ENCODE measurements around the gene MRTFA.

Gene MRTFA

DNA sequence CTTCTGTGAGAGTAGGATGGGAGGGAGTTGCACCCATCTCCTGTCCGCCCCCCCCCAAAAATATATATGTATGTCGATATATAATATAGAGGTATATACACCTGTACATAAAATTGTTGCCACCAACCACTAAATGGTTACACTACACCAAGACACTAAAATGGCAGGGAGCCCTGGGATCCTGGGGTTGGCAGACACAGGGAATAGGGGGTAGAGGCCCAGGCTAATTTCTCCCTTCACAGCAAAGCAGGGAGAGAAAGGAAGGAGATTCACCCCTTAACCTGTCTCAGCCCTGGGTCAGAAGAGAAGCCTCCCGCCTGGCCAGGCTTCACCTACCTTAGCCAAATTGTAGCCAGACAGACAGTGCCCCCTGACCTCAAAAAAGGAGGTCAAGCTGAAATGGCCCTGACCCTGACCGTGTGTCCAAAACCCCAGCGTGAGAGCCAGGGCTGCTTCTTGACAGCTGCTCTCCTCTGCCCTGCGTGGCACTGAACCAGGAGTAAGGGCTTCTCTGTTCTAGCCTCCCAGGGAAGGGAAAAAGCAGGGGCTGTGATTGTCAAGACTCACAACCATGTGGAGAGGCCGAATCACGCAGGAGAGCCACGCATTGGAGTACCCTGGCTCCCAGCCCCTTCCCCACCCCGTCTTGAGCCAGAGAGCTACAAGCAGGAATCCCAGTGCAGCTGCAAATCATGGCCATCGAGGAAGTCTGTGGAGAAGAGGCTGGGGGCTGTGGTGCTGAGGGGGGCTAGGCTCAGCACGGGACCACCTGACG is 225.6 kb downstream of the MRTFA start:
- DNase-seq (ENCODE audit: low read depth), result no peak

DNA sequence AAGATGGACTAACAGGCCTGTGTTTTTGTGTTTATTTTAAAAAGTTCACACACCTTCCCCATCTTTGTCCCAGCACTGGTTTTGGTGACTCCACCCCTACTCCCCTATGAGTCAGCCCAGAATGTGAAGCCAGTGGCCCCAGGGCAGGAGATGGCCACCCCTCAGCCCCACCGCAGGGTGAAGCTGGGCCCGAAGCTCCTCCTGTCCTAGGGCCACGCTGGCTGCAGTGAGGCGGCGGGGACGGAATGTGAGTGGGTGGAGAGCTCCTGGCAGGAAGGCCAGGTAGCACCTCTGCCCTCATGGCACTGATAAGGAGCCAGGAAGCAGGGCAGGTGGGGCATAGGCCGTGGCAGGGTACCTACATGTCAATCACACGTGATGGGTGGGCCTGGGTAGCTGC is 226.2 kb downstream of the MRTFA start:
- DNase-seq (ENCODE audit: low read depth), result no peak

DNA sequence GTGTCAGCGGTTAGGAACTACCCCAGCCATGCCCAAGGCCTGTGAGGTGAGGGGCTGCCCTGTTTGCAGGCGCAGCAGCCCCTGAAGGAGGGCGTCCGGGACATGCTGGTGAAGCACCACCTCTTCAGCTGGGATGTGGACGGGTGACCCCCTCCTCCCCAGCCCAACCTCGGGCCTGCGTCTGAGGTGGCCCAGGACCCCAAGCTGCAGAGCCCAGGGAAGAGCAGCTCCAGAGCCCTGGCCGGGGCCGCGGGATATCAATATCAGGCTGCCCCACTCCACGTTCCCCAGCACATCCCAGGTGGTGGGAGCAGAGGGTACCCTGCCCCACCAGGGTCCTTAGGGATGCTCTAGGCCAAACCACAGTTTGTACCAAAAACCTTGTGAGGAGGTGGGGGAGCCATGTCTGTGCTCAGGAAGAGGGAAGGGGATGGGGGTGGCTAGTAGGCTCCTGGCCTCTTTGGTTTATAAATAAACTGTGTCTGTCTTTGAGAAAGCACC is 226.9 kb downstream of the MRTFA start:
- DNase-seq (ENCODE audit: low read depth), result no peak

DNA sequence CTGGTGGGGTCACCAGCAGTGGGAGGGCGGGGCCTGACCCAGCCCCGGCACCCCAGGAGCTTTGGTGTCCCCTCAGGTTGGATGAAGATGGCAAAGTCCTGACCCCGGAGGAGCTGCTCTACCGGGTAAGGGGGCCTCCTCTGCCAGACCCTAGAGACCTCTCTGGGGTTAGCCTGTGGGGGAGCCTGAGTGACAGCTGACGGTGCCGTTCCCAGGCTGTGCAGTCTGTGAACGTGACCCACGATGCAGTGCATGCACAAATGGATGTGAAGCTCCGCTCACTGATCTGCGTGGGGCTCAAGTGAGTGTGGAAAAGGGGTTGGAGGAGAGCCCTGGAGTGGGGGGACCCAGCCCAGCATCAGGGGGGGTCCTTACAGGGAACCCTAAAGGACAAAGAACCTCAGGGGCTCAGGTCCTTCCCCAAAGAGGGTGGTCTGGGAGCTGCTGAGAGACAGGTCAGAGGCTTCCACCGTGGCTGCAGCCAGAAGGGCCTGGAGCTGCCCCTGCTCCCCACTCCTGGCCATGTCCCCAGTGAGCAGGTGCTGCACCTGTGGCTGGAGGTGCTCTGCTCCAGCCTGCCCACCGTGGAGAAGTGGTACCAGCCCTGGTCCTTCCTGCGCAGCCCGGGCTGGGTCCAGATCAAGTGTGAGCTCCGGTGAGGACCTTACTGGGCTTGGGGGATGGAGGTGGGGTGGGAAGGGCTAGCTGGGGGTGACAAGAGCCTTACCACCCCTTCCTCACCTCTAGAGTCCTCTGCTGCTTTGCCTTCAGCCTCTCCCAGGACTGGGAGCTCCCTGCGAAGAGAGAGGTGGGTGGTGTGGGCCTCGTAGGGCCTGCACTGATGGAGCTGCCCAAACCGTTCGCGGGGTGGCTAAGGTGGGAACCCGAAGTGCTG is 227.6 kb downstream of the MRTFA start:
- no peak for DNase-seq (ENCODE audit: low read depth)

DNA sequence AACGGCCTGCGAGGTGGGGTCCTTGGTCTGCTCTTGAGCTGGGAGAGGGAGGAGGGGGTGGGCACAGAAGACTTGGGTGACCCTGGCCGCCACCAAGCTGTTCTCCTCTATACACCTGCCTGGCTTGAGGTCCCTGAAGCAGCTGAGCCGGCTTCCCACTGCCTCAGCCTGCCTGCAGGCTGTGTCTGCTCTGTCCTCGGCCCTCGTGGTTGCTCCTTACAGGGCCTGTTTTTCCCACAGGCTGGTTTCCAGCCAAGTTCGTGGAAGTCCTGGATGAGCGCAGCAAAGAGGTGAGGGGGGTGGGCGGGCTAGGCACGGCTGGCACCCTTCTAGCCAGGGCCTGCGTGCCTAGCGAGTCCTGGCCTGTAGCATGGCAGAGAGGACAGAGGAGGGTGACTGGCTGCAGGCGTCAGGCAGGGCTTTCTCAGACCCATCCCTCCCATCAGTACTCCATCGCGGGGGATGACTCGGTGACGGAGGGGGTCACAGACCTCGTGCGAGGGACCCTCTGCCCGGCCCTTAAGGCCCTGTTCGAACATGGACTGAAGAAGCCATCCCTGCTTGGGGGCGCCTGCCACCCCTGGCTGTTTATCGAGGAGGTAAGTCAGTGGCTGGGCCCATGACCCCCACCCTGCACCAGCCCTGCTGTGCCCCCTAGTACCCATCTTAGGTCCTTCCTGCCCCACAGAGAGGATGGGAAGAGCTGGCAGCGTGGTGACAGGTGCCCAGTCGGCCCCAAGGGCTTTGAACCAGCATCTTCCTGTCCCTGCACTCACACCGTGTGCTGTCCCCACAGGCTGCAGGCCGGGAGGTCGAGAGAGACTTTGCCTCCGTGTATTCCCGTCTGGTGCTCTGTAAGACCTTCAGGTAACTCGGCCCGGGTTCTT is 228.4 kb downstream of the MRTFA start:
- no peak for DNase-seq (ENCODE audit: low read depth)

DNA sequence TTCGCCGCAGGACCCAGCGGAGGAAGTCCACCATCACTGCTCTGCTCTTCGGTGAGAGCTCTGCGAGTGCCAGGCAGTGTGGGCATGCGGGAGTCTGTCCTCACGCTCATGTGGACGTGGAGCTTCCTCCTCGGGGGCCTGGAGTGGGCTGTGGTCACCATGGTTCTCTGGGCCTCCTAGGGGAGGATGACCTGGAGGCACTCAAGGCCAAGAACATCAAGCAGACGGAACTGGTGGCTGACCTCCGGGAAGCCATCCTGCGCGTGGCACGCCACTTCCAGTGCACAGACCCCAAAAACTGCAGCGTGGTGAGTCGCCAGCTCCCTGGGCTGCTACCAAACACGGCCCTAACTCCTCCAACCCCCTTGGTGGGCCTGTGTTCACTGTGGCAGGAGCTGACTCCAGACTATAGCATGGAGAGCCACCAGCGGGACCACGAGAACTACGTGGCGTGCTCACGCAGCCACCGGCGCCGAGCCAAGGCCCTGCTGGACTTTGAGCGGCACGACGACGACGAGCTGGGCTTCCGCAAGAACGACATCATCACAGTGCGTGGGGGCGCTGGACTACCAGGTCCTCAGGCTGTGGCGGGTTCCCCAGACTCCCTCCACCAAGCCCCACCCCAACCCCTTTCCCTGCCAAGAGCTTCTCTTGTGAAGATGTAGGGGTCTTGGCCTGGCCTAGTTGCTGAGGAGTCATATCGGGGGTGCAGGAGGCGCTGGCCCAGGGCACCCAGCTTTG is 229.3 kb downstream of the MRTFA start:
- DNase-seq (ENCODE audit: low read depth), result no peak

DNA sequence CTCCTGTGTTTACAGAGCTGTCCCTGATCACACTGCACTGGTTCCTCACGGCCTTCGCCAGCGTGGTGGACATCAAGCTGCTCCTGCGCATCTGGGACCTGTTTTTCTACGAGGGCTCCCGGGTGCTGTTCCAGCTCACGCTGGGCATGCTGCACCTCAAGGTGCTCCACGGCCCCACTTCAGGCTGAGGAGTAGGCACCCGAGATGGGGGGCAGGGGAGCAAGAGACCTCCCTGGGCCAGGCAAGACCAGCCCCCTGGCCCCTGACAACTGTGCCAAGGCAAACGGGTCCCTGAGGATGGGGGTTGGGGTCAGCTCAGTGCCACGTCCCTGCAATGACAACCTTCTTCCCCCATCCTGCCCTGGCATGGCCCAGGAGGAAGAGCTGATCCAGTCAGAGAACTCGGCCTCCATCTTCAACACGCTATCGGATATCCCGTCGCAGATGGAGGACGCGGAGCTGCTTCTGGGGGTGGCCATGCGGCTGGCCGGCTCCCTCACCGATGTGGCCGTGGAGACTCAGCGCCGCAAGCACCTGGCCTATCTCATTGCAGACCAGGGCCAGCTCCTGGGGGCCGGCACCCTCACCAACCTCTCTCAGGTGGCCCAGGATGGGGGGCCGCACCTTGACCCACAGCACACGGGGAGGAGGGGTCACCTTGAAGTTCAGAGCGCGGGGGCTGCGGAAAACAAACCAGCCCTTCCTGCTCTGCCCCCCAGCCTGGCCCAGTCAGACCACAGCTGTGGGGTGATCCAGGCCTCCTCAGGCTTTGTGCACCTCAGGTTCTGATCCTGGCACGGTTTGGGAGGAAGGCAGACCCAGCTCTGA is 230.2 kb downstream of the MRTFA start:
- DNase-seq (ENCODE audit: low read depth), result no peak

DNA sequence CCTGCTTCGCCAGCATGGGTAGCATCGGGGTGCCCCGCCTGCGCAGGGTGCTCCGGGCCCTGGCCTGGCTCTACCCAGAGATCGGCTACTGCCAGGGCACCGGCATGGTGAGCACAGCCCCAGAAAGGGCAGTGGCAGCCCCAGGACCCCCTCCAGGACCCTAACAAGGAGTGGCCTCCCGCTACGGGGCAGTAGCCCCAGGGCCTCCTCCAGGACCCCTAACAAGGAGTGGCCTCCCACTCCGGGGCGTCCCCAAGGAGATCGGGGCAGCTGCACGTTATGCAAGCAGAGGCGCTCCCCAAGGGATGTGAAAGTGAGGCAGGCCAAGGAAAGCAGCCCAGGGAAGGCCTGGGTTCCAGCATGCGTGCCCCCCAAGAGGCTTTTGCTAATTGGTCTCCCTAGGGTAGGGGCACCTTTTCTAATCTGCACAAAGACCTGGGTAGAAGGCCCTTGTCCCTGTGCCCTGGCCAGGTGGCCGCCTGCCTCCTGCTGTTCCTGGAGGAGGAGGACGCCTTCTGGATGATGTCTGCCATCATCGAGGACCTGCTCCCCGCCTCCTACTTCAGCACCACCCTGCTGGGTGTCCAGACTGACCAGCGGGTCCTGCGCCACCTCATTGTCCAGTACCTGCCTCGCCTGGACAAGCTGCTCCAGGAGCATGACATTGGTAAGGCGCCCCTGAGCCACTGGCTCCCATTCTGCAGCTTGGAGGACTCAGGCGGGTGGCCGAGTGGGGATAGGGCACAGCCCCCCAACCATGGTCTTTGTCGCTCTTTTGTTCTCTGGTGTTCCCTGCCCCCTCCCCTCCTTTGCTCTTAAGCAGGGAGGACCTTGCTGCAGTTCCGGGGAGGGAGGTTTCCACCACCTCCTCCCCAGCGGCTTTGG is 231.1 kb downstream of the MRTFA start:
- DNase-seq (ENCODE audit: low read depth), result no peak

DNA sequence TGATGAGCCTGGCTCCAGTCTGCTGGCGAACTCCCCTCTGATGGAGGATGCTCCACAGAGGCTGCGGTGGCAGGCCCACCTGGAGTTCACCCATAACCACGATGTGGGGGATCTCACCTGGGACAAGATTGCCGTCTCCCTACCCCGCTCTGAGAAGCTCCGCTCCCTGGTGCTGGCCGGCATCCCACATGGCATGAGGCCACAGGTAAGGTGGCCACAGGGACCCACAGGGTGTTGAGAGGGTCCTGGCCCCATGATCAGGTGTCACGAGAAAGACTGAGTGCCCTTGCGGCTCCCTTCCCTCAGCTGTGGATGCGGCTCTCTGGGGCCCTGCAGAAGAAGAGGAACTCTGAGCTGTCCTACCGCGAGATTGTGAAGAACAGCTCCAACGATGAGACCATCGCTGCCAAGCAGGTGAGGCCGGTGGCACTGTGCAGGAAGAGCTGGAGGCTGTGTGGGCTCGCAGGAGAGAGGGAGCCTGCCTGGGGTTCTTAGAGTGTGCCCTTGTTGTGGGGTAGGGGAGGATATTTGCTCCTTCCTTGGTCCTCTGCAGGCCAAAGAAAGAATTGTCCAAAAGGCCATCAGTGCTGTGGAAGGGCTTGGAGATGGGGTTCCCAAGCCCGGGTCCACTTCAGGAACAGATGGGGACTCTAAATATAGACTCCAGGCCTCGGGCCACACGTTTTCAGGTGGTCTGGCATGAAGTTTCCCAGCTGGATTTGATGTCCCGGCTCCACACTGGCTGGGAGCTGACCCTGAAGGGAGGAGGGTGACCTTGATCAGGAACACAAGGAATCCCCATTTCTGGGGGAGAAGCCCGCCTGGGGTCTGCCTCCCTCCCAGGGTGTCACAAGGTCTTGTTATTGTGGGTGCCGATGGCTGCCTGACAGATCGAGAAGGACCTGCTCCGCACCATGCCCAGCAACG is 232.0 kb downstream of the MRTFA start:
- no peak for DNase-seq (ENCODE audit: low read depth)

DNA sequence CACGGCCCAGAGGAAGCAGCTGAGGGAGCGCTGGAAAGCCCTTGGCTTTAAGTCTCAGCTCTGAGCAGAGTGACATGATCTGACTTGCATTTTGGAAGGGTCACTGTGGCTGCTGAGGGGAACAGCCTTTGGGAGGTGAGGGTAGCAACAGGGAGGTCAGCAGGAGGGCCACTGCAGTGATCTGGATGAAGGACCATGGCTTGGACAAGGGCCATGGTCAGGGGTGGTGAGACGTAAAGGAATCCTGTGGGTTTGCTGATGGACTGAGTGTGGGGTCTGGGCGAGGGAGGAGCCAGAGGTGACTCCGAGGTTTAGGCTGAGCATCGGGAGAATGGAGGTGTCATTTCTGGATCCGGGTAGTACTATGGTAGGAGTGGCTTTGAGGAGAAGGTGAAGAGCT is 232.9 kb downstream of the MRTFA start:
- no peak for DNase-seq (ENCODE audit: low read depth)

DNA sequence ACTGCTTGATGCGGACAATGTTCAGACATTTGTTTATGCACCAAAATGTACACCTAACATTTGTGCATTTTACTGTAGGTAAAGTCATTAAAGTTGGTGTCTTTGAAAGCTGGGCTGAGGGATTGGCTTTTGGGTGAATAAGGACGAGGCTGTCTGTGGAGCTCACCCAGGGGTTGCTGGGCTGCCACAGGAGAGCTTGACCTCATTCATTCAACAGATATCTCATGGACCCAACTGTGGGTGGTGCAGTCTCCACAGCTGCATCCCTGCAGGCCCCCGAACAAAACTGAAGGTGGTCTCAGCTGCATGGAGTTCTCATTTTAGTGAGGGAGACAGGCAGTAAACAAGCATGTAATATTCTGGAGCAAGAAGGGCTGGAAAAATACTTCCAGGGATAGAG is 233.4 kb downstream of the MRTFA start:
- no peak for DNase-seq (ENCODE audit: low read depth)

DNA sequence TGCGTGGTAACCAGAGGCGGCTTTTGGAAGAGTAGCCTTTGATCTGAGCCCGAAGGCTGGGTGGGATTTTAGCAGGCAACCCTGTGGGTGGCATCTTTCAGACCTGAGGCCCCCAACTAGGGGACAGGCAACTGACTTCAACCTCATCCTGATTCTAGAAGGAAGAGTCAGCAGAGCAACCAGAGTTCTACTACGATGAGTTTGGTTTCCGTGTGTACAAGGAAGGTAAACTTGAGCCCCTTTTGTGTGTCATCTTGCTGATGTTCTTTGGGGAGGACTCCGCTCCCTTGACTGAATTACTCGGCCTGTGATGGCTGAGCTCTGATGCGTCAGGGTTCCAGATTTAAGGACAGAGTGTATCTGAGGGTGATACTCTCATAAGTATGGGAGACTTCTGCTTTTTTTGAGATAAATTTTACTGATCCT is 234.5 kb downstream of the MRTFA start:
- DNase-seq (ENCODE audit: low read depth), result no peak

DNA sequence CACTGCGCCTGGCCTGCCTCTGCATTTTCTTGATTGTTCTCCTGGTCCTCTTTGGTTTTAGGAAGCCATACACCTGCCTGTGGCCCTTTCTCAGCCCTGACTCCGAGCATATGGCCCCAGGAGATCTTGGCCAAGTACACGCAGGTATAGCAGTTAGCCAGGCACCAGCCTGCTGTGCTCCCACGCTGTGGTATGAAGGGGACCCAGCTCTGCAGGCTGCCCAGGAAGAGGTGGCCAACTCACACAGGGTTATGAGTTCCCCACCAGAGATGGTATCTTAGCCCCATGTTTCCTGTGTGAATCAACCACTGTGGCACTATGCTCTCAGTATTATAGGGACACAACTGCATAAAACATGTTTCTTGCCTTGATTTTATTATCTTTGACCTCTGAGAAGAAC is 235.0 kb downstream of the MRTFA start:
- DNase-seq (ENCODE audit: low read depth), result peak; percentile 49

DNA sequence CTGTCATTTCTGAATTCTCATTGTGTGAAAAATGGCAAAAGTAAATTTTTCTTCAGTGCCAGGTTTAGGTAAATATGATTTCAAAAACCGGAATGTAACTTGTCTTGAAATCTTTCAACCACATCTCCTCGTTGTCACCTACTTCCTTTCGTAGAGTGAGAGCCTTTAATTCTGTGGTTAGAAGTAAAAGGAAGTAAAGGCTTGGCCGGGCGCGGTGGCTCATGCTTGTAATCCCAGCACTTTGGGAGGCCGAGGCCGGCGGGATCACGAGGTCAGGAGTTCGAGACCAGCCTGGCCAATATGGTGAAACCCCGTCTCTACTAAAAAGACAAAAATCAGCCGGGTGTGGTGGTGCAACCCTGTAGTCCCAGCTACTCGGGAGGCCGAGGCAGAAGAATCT is 236.4 kb downstream of the MRTFA start:
- DNase-seq (ENCODE audit: low read depth), result no peak

DNA sequence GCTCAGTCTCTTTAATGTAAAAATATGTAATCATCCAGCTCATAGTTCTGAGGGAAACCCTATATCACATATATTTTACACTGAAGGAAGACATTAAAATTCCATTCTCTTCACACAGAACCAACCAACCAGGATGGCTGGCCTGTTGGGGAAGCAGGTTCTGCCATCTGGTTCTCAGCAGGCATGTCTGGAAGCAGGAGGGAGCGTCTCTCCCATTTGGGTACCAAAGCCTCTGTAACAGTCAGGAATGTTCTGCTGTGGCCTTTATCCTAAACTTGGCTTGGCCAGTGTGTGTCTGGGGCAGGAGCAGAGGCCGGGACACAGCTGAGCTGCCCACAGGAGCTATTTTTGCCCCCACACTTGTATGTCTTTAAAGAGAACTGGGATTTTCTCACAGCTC is 236.9 kb downstream of the MRTFA start:
- no peak for DNase-seq (ENCODE audit: low read depth)

DNA sequence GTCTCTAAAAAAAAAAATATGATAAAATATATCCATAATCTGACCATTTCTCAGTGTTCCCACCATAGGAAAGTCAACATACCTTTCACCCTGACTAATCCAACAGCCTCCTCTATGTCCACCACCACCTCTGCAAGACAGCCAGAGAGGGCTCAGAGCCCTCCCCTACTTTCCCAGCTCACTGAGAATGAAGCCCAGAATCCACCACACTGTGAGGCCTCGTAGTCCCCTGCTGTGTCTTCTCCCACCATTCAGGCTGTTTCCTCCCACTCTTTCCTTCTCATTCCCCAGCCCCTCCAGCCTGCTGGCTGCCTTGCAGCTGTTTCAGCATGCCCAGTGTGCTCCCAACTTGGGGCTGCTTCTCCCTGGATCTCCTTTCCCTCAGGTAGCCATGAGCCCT is 239.1 kb downstream of the MRTFA start:
- DNase-seq (ENCODE audit: low read depth), result no peak

DNA sequence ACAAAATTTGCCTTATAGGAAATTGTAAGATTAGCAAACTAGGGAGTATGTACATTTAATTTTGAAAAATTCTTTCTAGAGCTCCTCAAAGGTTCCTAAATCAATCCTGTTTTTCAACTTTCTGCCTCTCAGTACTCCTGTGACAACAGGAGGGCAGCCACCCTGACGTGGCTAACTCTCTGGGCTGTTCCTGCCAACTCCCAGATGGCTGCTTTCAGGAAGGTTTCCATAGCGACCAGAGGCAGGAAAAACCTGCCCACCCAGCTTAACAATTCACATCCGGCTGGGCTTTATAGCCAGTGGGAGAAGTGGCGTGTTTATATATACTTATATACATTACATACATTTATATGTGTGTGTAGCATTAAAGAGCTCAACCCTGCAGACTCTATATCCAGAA is 239.6 kb downstream of the MRTFA start:
- DNase-seq (ENCODE audit: low read depth), result no peak

DNA sequence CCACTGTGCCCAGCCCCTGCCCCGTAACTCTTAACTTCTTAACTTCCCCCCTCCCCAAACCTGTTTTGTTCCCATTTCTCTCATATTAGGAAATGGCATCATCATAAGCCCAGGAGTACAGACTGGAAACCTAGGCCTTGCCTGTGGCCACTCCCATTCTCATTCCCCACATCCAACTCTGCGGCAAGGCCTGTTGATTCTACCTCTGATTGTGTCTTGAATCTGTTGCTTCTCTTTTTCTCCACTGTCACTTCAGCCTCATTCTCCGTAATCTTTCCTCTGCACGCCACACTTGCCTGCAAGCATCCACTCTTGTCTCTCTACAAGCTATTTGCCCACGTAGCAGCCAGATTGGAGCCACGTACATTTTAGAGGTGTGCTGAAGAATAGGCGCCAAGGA is 240.9 kb downstream of the MRTFA start:
- DNase-seq (ENCODE audit: low read depth), result no peak
